Vagina (tissue), 2 donors: Measurements from ENCODE around the gene ZNF260. TPM values are rescaled to one million over a fixed set of nuclear protein-coding genes. Genes with fewer than 3 reads are reported as not detected.

ENCODE experiments used
- DNase-seq, 2 donors: peaks; one replicate each; pipeline ENCODE4 v3.0.0-alpha.2; 2017; ENCODE audit errors: extremely low spot score in 2 of 2
- H3K27ac ChIP-seq: fragments of 200-600 bp; sonication (generic); one replicate; pipeline ENCODE4 v1.5.1; 2019
- H3K27me3 ChIP-seq: fragments of 200-600 bp; sonication (generic); one replicate; pipeline ENCODE4 v1.5.1; 2019
- H3K36me3 ChIP-seq, 2 donors: fragments of 200-600 bp; sonication (generic); one replicate each; pipeline ENCODE4 v1.5.1; 2017 to 2019
- H3K4me1 ChIP-seq: fragments of 200-600 bp; sonication (generic); one replicate; pipeline ENCODE4 v1.5.1; 2019
- H3K4me3 ChIP-seq, 2 donors: fragments of 200-600 bp; sonication (generic); 1 replicate in 1 of 2; 2 replicates in 1 of 2; pipeline ENCODE4 v1.5.1; 2016 to 2019
- H3K9me3 ChIP-seq: fragments of 200-600 bp; sonication (generic); one replicate; pipeline ENCODE4 v1.5.1; 2019
- POLR2A ChIP-seq, 2 donors: fragments of 450-650 bp; IDR thresholded peaks; one replicate each; pipeline ENCODE4 v1.6.1; 2017; ENCODE audit warnings: antibody characterized with exemption in 2 of 2, mild to moderate bottlenecking in 2 of 2, moderate library complexity in 2 of 2
- POLR2AphosphoS5 ChIP-seq, 2 donors: sonication (generic); formaldehyde crosslinking; IDR thresholded peaks; one replicate each; pipeline ENCODE4 v1.9.0; 2017; ENCODE audit warnings: antibody characterized with exemption in 2 of 2, mild to moderate bottlenecking in 2 of 2, low read depth in 1 of 2; ENCODE audit not compliant: insufficient read depth in 1 of 2
- intact Hi-C: fragments of 100-400 bp; cut with DNase I; formaldehyde crosslinking; loops from one replicate; pipeline ENCODE4 v1.15.1; 2023
- total RNA-seq: library from RNA; depleted of rRNA; stranded (reverse); fragments of >200 nt; gene quantifications from one replicate; pipeline ENCODE4 v1.2.3, GENCODE V29; 2016
- TF ChIP-seq, protein P1 (sequence below), 3 experiments: fragments of 450-650 bp in 2 of 3; fragments of 200-600 bp in 1 of 3; sonication (generic) in 1 of 3; IDR thresholded peaks; one replicate each; pipeline ENCODE4 v1.5.1; 2017 to 2019; ENCODE audit warnings: antibody characterized with exemption in 3 of 3, mild to moderate bottlenecking in 2 of 3, moderate library complexity in 2 of 3

Gene ZNF260
- total RNA-seq, 1 donor from 2014 or later, result 6.4 TPM

DNA sequence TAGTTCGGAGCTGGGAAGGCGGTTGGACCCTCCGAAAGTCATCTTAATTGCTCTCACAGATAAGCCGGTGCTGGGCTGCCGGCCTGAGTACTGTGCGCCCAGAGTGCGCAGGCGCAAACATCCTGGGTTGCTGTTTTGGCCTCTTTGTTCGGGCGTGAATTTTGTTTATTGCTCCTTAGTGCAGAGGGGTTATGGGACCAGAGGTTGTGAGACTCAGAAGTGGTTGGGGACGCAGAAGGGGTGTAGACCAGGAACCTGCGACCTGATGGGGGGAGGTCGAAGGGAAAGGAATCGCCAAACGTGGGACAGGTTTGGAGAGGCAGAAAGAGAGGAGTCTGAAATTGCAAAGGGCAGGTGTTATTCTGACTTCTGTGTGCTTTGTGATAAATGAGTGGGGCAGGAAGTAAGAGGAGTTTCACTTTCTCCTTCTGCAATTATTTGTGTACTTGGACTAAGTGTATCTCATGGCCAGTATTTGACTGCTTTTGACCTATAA, 38.1 kb downstream of the ZNF260 start:
- intact Hi-C loops, result no loop called here
- H3K27ac ChIP-seq, result peak overlapping the region; percentile 84
- no peak for DNase-seq
- no peaks in the 10 kb centered on the region for H3K27me3 ChIP-seq
- no peaks in the 10 kb centered on the region for H3K9me3 ChIP-seq
- TF ChIP-seq, protein P1, sequence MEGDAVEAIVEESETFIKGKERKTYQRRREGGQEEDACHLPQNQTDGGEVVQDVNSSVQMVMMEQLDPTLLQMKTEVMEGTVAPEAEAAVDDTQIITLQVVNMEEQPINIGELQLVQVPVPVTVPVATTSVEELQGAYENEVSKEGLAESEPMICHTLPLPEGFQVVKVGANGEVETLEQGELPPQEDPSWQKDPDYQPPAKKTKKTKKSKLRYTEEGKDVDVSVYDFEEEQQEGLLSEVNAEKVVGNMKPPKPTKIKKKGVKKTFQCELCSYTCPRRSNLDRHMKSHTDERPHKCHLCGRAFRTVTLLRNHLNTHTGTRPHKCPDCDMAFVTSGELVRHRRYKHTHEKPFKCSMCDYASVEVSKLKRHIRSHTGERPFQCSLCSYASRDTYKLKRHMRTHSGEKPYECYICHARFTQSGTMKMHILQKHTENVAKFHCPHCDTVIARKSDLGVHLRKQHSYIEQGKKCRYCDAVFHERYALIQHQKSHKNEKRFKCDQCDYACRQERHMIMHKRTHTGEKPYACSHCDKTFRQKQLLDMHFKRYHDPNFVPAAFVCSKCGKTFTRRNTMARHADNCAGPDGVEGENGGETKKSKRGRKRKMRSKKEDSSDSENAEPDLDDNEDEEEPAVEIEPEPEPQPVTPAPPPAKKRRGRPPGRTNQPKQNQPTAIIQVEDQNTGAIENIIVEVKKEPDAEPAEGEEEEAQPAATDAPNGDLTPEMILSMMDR (IDR thresholded peaks at IDR 0.05), result no peak
- TF ChIP-seq POLR2AphosphoS5 (IDR thresholded peaks at IDR 0.05; ENCODE audit: insufficient read depth in 1 of 2, low read depth in 1 of 2), result peak in 1 of 2 donors; percentile 43
- no peaks in the 10 kb centered on the region for H3K36me3 ChIP-seq
- H3K4me3 ChIP-seq, result peak overlapping the region; percentile 62 to 93
- peaks cover 19% of the 10 kb centered on the region for H3K4me1 ChIP-seq

DNA sequence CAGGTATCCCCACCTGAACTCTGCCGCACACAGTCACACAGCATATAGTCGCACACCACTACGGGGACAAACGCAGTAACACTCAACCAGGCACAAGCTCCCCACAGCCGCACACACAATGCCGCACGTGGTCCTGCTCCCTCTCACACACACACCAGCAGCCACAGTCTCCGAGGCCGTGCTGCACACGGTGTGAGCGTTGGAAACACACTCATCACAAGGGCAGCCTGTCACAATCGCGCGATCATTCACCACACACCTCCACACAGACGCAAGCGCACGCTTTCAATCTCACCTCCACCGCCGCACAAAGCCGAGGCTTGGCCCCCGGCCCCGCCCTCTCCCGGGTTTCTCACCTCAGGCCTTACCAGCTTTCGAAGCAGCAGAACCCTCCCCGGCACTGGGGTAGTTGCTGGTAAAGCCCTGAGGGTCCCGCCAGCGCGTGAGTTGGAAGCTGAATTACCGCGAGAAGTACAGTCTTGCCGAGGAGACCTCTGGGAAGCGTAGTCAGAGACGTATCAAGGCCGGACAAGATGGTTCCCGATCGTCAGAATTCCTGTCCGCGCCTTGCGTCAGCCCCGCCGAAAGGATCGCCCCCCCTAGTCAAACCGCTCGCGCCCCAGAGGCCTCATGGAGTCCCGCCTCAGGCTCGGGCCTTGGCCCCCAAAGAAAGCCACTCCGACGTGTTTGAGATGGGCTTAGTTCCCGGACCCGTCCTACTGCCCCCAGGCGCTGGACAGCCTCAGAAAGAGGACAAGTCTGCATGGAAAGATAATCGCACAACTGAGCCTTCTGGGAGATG, 38.8 kb downstream of the ZNF260 start, which contains the start of gene ZNF566:
Gene ZNF566, minus strand, starts transcription at position 444 of the 802 bp plus-strand sequence. CDS start 13,004 bp downstream, outside the sequence.
- DNase-seq, result peak in 1 of 2 donors; percentile 94

DNA sequence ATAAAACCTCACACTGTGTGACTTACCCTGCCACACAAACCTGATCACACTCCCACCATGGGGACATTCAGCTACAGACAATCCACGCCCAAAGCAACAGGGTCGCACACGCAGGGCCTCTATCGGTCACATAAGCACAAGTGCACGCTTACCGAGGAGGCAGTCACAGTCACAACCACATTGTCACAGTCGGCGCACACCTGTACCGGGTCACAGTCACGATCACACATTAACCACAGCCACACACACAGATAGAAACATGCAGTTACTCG, 39.3 kb downstream of the ZNF260 start:
- Histone ChIP-seq H3K4me3 (peak overlapping the region; percentile 62 to 93), H3K27me3 (no peaks in the 10 kb centered on the region), H3K27ac (peak overlapping the region; percentile 84), H3K9me3 (no peaks in the 10 kb centered on the region), H3K4me1 (peaks cover 19% of the 10 kb centered on the region), H3K36me3 (no peaks in the 10 kb centered on the region)
- intact Hi-C loops, result no loop called here
- TF ChIP-seq, protein P1 (IDR thresholded peaks at IDR 0.05), result no peak
- TF ChIP-seq POLR2AphosphoS5 (IDR thresholded peaks at IDR 0.05; ENCODE audit: insufficient read depth in 1 of 2, low read depth in 1 of 2) (no peak), POLR2A (IDR thresholded peaks at IDR 0.05) (no peak)
- no peak for DNase-seq

More for the DNA sequence above, 38.8 kb downstream of the ZNF260 start, which contains the start of gene ZNF566:
- intact Hi-C loops, result no loop called here
- H3K4me3 ChIP-seq, result peak within 1 kb of the TSS; percentile 62 to 93
- TF ChIP-seq, protein P1 (IDR thresholded peaks at IDR 0.05), result no peak
- TF ChIP-seq POLR2AphosphoS5 (IDR thresholded peaks at IDR 0.05; ENCODE audit: insufficient read depth in 1 of 2, low read depth in 1 of 2), result peak; percentile 82 to 87
- H3K4me1 ChIP-seq, result peaks cover 19% of the 10 kb centered on the region
- no peaks in the 10 kb centered on the region for H3K36me3 ChIP-seq
- H3K27me3 ChIP-seq, result no peaks in the 10 kb centered on the region
- H3K9me3 ChIP-seq, result no peaks in the 10 kb centered on the region
- H3K27ac ChIP-seq, result peak within 1 kb of the TSS; percentile 84

DNA sequence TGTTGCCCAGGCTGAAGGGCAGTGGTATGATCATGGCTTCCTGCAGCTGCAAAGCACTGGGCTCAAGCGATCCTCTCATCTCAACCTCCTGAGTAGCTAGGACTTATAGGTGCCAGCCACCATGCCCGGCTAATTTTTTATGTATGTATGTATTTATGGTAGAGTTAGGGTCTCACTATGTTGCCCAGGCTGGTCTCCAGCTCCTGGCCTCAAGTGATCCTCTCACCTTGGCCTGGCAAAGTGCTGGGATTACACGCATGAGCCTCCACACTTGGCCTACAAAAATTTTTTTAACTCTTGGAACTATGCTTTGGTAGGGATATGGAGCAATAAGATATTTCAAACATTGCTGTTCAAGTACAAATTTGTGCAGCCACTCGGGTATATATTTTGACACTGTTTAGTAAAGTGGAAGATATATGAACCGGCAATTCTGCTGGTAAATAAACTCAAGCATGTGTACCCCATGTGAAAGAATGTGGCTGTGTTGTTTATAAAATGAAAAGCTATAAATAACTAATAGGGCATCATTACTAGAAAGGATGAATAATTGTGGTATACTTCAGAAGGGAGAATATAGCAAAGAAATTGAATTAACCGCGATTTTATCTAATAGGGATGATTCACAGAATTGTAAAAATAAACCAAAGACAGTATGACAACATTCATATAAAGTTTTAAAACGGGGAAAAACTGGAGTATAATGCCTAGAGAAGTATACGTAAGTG, 39.8 kb downstream of the ZNF260 start:
- peak overlapping the region; percentile 62 to 93 for H3K4me3 ChIP-seq
- TF ChIP-seq, protein P1 (IDR thresholded peaks at IDR 0.05), result no peak
- TF ChIP-seq POLR2A (IDR thresholded peaks at IDR 0.05), result no peak
- no peak for TF ChIP-seq POLR2AphosphoS5 (IDR thresholded peaks at IDR 0.05; ENCODE audit: insufficient read depth in 1 of 2, low read depth in 1 of 2)
- H3K9me3 ChIP-seq, result no peaks in the 10 kb centered on the region
- DNase-seq, result no peak
- H3K4me1 ChIP-seq, result peaks cover 19% of the 10 kb centered on the region
- intact Hi-C loops, result no loop called here
- no peaks in the 10 kb centered on the region for H3K36me3 ChIP-seq
- H3K27me3 ChIP-seq, result no peaks in the 10 kb centered on the region
- peak overlapping the region; percentile 84 for H3K27ac ChIP-seq
